ENCODE measurements around the gene FRMPD3.

DNA sequence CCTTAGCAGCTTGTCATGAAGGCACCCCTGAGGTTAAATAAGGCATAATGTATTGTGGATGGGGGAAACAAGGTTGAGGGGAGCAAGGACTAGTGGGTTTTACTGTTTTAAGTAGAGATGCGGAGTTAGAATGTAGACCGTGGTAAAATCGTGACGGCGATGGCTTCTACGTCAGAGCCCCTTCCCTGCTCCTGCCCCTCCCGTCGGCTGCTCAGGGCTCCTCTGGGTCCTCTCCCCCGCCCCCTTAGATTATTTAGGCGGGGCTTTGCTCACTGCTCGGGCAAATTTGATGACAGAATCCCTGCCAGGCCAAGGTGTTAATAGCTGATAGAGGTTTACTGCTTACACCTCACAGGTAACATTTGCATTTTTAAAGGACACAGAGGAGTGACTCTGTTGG is 2.3 kb downstream of the FRMPD3 start:
- no peak for TF ChIP-seq EZH2 (IDR thresholded peaks at IDR 0.05; ENCODE audit: low read depth)
- TF ChIP-seq CTCF (conservative IDR thresholded peaks at IDR 0.05): no peak
